GM21423 (cell line): ENCODE results near the gene TNS3.
"Not testable (repeated sequence)": the region's sequence is repeated elsewhere in the genome, so short reads cannot be mapped to it uniquely, and the experiment has no call there.

Experiments
- ATAC-seq: cut with Tn5 transposase; IDR thresholded peaks from one replicate; pipeline ENCODE4 v1.9.1; 2021; ENCODE audit warnings: mild to moderate bottlenecking, moderate library complexity; ENCODE audit not compliant: unreplicated experiment

Gene TNS3

GRCh38 chr7:47454974-47455871 lies 126.7 kb downstream of the TNS3 start:
- ATAC-seq, result no peak

- ATAC-seq, result no peak
These were observed 127.6 kb downstream of the TNS3 start for GRCh38 chr7:47454069-47454973.

- ATAC-seq, result no peak
These were observed 128.5 kb downstream of the TNS3 start for GRCh38 chr7:47453093-47454061.

- no peak for ATAC-seq
These were observed 129.2 kb downstream of the TNS3 start for GRCh38 chr7:47452715-47453092.

- no peak for ATAC-seq
These were observed 129.6 kb downstream of the TNS3 start for GRCh38 chr7:47452295-47452694.

- ATAC-seq, result no peak
These were observed 130.1 kb downstream of the TNS3 start for GRCh38 chr7:47451851-47452205.

GRCh38 chr7:47449810-47450590 lies 131.9 kb downstream of the TNS3 start:
- no peak for ATAC-seq

GRCh38 chr7:47448971-47449370 lies 132.9 kb downstream of the TNS3 start:
- no peak for ATAC-seq

- no peak for ATAC-seq
These were observed 134.1 kb downstream of the TNS3 start for GRCh38 chr7:47447621-47448349.

GRCh38 chr7:47446871-47447466 lies 134.9 kb downstream of the TNS3 start:
- no peak for ATAC-seq

GRCh38 chr7:47444376-47445098 lies 137.4 kb downstream of the TNS3 start:
- no peak for ATAC-seq

- ATAC-seq, result no peak
These were observed 138.9 kb downstream of the TNS3 start for GRCh38 chr7:47443049-47443448.

GRCh38 chr7:47442605-47442865 lies 139.4 kb downstream of the TNS3 start:
- ATAC-seq, result no peak

- no peak for ATAC-seq
These were observed 139.9 kb downstream of the TNS3 start for GRCh38 chr7:47441796-47442604.

GRCh38 chr7:47441048-47441447 lies 140.9 kb downstream of the TNS3 start:
- ATAC-seq, result not testable (repeated sequence)

GRCh38 chr7:47440320-47440719 lies 141.6 kb downstream of the TNS3 start:
- no peak for ATAC-seq

GRCh38 chr7:47439181-47439667 lies 142.7 kb downstream of the TNS3 start:
- no peak for ATAC-seq
